Right cardiac atrium (tissue), 5 donors: ENCODE measurements around the gene ENTHD1. TPM values are rescaled to one million over a fixed set of nuclear protein-coding genes. Genes with fewer than 3 reads are reported as not detected.
"Not testable (repeated sequence)": the region's sequence is repeated elsewhere in the genome, so short reads cannot be mapped to it uniquely, and the experiment has no call there.

ENCODE experiments used
- ATAC-seq, 2 donors: fragments of 200-7000 bp; cut with Tn5 transposase; one replicate each; pipeline versions ENCODE4 v1.8.0 to v1.9.1; 2020; ENCODE audit warnings: moderate library complexity in 2 of 2, mild to moderate bottlenecking in 1 of 2
- DNase-seq, 3 donors: peaks; one replicate each; pipeline ENCODE4 v3.0.0-alpha.2; 2020
- H3K27ac ChIP-seq: one replicate; pipeline ENCODE4 v1.5.1; 2013; ENCODE audit warnings: mild to moderate bottlenecking, low read length, control low read depth, moderate library complexity
- H3K27me3 ChIP-seq: one replicate; pipeline ENCODE4 v1.6.1; 2013; ENCODE audit not compliant: control insufficient read depth, insufficient read depth
- H3K4me1 ChIP-seq: one replicate; pipeline ENCODE4 v1.6.1; 2013; ENCODE audit warnings: low read length; ENCODE audit not compliant: control insufficient read depth, insufficient read depth
- H3K4me3 ChIP-seq: one replicate; pipeline ENCODE4 v1.5.1; 2013; ENCODE audit warnings: low read length, control low read depth
- H3K9me3 ChIP-seq: one replicate; pipeline ENCODE4 v1.6.1; 2013; ENCODE audit warnings: low read length; ENCODE audit not compliant: control insufficient read depth
- WGBS: extraction: QIAGEN DNeasy Blood & Tissue Kit; methylation state at CpG from one replicate; pipeline ENCODE4 v1.1.7; 2013; 5-methylcytosine and 5-hydroxymethylcytosine counted together
- intact Hi-C, 4 donors: fragments of 100-400 bp; cut with DNase I; formaldehyde crosslinking; loops; one replicate each; pipeline versions ENCODE4 v1.11.0 to v1.14.0; 2022 to 2023
- polyA plus RNA-seq: library from polyadenylated mRNA; stranded (reverse); fragments of 200-250 nt; gene quantifications from one replicate; pipeline ENCODE4 v1.2.3, GENCODE V29; 2013
- total RNA-seq, 4 donors: library from RNA; stranded (reverse); fragmentation: NEBNext Ultra II Directional; extraction: Animal tissue kit (Norgen Biotek cat#: 25700); gene quantifications; one replicate each; pipeline ENCODE4 v1.2.1, GENCODE V29; 2021
- donor health status: healthy with polysubstance abuse.
- donor health status: DM: no; HTN: yes; CAD: no.
- donor health status: DM: no; HTN: no; CAD: no.
- donor health status: DM: no; HTN: yes; CAD: no; lungs with severe emphysema.
- donor health status: DM: yes; HTN: yes; CAD: no.

Gene ENTHD1
- total and polyA plus RNA-seq, 5 donors = 0.02 TPM; not detected in 4

DNA sequence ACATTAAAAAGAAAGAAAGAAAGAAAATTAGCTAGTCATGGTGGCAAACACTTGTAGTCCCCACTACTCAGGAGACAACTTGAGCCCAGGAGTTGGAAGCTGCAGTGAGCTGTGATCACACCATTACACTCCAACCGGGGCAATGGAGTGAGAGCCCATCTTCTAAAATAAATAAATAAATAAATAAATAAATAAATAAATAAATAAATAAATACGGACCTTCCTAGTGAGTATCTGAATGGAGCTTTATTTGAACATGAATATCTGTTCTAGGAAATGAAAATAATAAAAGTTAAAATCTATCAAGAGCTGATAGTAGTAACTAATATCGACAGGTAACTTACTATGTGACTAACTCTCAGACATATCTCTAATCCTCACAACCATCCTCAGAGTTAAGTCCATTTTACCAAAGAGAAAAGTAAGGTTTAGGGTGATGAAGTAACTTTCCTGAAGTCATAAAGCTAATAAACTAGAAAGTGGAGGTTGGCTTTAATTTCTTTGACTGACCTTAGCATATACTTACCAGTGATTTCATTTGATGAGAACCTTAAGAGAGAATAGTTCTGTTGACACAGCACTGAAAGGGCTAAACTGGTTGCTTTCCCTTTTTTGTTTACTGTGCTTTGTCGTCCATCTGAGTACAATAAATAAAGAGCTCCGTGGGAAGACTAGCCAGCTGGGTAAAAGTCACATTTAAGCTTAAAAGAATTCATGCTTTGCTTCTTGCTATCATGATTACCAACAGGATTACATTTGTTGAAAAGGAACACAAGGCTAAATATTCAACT is 22.4 kb downstream of the ENTHD1 start:
- Histone ChIP-seq H3K4me3 (no peak overlapping the region), H3K9me3 (no peaks in the 10 kb centered on the region), H3K27me3 (no peaks in the 10 kb centered on the region), H3K4me1 (no peaks in the 10 kb centered on the region), H3K27ac (no peak overlapping the region)
- no peak for ATAC-seq
- 77% methylated on average over 5 of the region's 5 CpGs for WGBS
- DNase-seq = no peak
- intact Hi-C loops = no loop called here

DNA sequence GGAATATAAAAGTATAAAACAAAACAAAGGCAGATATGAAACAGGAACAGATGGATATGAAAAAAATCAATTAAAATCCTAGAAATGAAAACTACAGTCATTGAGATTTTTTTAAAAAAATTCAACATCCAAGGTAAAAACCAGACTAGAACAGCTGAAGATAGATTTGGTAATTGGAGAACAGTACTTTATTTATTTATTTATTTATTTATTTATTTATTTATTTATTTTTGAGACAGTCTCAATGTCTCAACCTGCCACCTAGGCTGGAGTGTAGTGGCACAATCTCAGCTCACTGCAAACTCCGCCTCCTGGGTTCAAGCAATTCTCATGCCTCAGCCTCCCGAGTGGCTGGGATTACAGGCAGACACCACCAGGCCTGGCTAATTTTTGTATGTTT is 23.8 kb downstream of the ENTHD1 start:
- H3K9me3 ChIP-seq, ATAC-seq, DNase-seq, H3K4me3 ChIP-seq, intact Hi-C loops, H3K27me3 ChIP-seq, H3K4me1 ChIP-seq, H3K27ac ChIP-seq: not testable (repeated sequence)
- WGBS = 88% methylated on average over 2 of the region's 2 CpGs

DNA sequence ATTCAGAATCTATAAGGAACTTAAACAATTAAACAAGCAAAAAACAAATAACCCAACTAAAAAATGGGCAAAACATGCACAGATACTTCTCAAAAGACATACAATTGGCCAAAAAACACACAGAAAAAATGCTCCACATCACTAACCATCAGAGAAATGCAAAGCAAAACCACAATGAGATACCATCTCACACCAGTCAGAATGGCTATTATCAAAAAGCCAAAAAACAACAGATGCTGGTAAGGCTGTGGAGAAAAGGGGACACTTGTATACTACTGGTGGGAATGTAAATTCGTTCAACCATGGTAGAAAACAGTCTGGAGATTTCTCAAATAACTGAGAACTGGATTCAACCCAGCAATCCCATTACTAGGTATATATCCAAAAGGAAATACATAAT is 24.8 kb downstream of the ENTHD1 start:
- Histone ChIP-seq H3K4me1 (no peaks in the 10 kb centered on the region), H3K27ac (no peak overlapping the region), H3K9me3 (no peaks in the 10 kb centered on the region), H3K4me3 (no peak overlapping the region), H3K27me3 (no peaks in the 10 kb centered on the region)
- WGBS = 60% methylated on average over 1 of the region's 1 CpG
- intact Hi-C loops = no loop called here
- DNase-seq (no peak), ATAC-seq (no peak)

DNA sequence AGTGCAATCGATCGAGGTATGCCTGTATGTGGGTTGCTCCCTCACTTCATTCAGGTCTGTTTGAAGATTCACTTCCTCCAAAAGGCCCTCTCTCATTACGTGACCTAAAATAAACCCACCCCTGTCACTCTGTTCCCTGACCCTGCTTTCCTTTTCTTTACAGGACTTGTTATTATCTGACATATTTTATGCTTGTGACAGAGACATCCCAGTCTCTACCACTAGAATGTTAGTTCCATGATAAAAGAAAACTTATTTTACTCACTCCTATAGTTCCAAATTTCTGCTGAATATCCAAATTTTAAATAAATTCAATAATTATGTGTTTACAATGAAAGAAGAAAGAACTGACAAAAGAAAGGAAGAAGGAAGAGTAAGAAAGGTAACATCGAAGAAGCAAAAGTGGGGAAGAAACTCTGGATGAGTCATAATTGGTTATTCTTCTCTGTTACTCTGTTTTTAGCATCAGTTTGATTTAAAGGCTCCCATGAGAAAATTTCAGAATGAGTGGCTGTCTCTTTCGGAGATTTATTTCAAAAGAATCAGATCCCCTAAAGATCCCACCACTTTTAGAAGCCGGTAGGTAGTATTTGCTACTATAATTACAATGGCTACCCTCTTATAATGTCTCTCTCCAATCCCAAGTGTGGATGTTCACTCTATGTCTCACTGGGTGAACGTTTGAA is 33.5 kb downstream of the ENTHD1 start:
- no peaks in the 10 kb centered on the region for H3K4me1 ChIP-seq
- intact Hi-C loops = no loop called here
- H3K9me3 ChIP-seq = no peaks in the 10 kb centered on the region
- H3K27me3 ChIP-seq = no peaks in the 10 kb centered on the region
- no peak overlapping the region for H3K27ac ChIP-seq
- ATAC-seq (no peak), DNase-seq (no peak)
- no peak overlapping the region for H3K4me3 ChIP-seq
- WGBS = 61% methylated on average over 7 of the region's 7 CpGs

DNA sequence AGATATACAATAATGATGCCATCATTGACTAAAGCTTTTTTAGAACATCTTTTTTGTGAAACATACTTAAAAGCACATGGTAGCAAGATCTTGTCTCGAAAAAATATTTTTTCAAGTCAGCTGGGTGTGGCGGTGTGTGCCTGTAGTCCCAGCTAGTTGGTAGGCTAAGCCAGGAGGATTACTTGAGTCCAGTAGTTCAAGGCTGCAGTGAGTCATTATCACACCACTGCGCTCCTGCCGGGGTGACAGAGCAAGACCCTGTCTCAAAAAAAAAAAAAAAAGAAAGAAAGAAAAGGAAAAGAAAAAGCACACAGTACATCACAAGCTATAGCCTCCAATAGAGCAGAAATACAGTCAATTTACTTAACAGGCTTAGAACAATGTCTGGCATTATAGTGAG is 37.0 kb downstream of the ENTHD1 start:
- WGBS = 82% methylated on average over 4 of the region's 4 CpGs
- no peak overlapping the region for H3K27ac ChIP-seq
- H3K9me3 ChIP-seq = no peaks in the 10 kb centered on the region
- H3K27me3 ChIP-seq = no peaks in the 10 kb centered on the region
- no peaks in the 10 kb centered on the region for H3K4me1 ChIP-seq
- H3K4me3 ChIP-seq = no peak overlapping the region
- no peak for DNase-seq
- no peak for ATAC-seq
- intact Hi-C loops = no loop called here

DNA sequence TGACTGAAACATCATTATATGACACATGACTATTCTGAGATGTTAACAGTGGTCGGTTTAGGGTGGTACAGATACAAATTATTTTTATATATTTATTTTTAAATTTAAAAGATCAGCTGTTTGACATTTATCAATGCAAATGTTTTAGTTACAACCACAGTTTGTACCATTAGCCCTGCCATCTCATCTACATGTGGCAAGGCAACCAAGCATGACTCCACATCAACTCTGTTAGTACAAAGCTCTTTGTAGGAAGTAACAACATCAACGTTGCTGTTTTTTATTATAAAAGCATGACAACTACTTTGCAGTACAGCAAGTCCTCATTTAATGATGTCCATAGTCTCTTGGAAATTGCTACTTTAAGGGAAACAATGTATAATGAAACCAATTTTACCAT is 40.8 kb downstream of the ENTHD1 start:
- Histone ChIP-seq H3K27ac (no peak overlapping the region), H3K4me1 (no peaks in the 10 kb centered on the region), H3K27me3 (no peaks in the 10 kb centered on the region), H3K9me3 (no peaks in the 10 kb centered on the region), H3K4me3 (no peak overlapping the region)
- DNase-seq (no peak), ATAC-seq (no peak)
- WGBS = 70% methylated on average over 2 of the region's 2 CpGs
- intact Hi-C loops = no loop called here

DNA sequence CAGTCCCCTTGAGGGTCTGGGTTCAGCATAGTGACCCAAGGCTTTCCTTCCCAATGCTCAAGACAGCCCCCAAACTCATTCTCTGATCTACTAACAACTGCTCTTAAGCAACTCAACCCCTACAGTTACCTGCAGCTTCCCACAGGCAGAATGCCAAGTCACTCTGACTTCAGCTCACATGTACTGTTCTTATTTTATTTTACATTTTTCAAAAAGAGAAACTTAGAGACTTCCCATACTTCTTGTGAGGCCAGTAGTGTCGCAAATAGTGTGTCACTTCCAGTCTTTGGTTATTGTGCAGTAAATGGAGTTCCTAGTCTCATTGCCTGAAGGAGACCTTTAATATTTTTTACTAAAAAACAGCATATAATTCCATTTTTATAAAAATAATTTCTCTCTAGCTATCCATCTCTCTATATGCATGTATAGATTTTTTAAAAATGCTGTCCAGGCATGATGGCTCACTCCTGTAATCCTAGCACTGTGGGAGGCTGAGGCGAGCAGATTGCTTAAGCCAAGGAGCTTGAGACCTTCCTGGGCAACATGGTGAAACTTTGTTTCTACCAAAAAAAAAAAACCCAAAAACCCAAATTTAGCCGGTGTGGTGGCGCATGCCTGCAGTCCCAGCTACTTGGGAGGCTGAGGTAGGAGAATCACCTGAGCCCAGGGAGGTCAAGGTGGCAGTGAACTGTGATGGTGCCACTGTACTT is 41.8 kb downstream of the ENTHD1 start:
- H3K4me1 ChIP-seq = no peaks in the 10 kb centered on the region
- intact Hi-C loops = no loop called here
- 88% methylated on average over 4 of the region's 4 CpGs for WGBS
- H3K27me3 ChIP-seq = no peaks in the 10 kb centered on the region
- H3K27ac ChIP-seq = no peak overlapping the region
- no peaks in the 10 kb centered on the region for H3K9me3 ChIP-seq
- H3K4me3 ChIP-seq = no peak overlapping the region
- no peak for ATAC-seq
- DNase-seq = no peak

DNA sequence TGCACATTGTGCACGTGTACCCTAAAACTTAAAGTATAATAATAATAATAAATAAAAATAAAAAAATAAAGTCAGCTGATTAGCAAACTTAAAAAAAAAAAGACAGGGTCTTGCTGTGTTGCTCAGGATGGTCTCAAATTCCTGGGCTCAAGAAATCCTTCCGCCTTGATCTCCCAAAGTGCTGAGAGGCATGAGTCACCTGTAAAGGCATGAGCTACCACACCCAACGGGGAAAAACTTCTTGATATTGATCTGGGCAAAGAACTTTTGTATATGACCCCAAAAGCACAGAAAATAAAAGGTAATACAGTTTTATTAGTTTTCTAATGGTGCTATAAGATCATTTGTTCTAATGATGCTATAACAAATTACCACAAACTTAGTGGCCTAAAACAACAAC is 46.1 kb downstream of the ENTHD1 start:
- DNase-seq (no peak), ATAC-seq (no peak)
- Histone ChIP-seq H3K9me3 (no peaks in the 10 kb centered on the region), H3K27me3 (no peaks in the 10 kb centered on the region), H3K4me3 (no peak overlapping the region), H3K27ac (no peak overlapping the region), H3K4me1 (no peaks in the 10 kb centered on the region)
- WGBS = 88% methylated on average over 3 of the region's 3 CpGs
- intact Hi-C loops = no loop called here

DNA sequence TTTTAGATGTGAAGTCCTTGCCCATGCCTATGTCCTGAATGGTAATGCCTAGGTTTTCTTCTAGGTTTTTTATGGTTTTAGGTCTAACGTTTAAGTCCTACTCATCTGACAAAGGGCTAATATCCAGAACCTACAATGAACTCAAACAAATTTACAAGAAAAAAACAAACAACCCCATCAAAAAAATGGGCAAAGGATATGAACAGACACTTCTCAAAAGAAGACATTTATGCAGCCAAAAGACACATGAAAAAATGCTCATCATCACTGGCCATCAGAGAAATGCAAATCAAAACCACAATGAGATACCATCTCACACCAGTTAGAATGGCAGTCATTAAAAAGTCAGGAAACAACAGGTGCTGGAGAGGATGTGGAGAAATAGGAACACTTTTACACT is 47.0 kb downstream of the ENTHD1 start:
- H3K9me3 ChIP-seq, H3K27me3 ChIP-seq, intact Hi-C loops, H3K4me3 ChIP-seq, ATAC-seq, H3K4me1 ChIP-seq, H3K27ac ChIP-seq, DNase-seq: not testable (repeated sequence)
- 81% methylated on average over 1 of the region's 1 CpG for WGBS

DNA sequence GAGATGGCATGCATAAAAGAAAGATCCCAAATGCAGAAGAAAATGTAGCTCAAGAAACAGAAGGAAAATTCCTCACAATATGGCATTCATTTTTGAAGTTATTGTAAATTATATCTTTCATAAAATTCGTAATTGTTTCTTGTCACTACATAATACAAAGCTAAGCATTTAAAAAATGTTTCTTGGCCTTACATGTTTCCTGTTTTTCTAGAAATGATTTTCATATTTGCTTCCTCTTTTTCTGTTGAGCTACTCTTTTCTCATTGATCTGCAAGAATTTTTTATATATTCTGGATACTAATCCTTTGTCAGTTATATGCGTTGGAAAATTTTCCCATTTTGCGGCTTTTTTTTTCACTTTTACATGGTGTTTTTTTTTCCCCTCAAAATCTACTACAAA is 48.0 kb downstream of the ENTHD1 start:
- Histone ChIP-seq H3K27ac (no peak overlapping the region), H3K9me3 (no peaks in the 10 kb centered on the region), H3K4me3 (no peak overlapping the region), H3K4me1 (no peaks in the 10 kb centered on the region), H3K27me3 (no peaks in the 10 kb centered on the region)
- no peak for ATAC-seq
- WGBS = 79% methylated on average over 3 of the region's 3 CpGs
- intact Hi-C loops = no loop called here
- DNase-seq = no peak

DNA sequence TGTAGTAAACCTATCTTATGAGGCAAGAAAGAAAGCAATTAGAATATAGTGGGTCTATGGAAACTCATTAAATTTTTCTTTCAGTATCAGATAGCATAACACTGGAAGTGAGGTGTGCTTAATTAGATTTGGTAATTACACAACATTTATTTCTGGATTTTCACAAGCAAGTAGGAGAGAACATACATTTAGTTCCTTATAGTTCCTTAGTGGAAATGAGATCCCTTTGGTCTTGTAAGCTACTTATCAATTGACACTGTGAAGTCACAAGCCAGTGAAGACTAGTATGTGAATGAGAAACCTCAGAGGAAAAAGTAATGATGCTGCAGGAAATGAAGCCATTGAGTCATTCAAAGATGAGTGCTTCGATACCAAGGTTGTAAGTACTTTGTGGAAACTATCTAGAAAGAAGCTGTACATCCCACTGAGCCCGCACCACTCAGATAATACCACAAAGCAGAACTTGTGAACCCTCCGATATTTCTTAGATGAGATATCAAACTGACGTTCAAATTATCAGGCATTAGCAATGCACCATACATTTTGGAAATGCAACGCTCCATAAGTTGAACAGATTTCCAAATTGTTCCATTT is 53.5 kb downstream of the ENTHD1 start:
- no peak for ATAC-seq
- 82% methylated on average over 5 of the region's 5 CpGs for WGBS
- no peak overlapping the region for H3K27ac ChIP-seq
- DNase-seq = no peak
- intact Hi-C loops = no loop called here
- no peaks in the 10 kb centered on the region for H3K4me1 ChIP-seq
- H3K9me3 ChIP-seq = no peaks in the 10 kb centered on the region
- no peaks in the 10 kb centered on the region for H3K27me3 ChIP-seq
- H3K4me3 ChIP-seq = no peak overlapping the region
